Measurements from ENCODE around the gene MAP3K3.

The MAP3K3 gene

DNA sequence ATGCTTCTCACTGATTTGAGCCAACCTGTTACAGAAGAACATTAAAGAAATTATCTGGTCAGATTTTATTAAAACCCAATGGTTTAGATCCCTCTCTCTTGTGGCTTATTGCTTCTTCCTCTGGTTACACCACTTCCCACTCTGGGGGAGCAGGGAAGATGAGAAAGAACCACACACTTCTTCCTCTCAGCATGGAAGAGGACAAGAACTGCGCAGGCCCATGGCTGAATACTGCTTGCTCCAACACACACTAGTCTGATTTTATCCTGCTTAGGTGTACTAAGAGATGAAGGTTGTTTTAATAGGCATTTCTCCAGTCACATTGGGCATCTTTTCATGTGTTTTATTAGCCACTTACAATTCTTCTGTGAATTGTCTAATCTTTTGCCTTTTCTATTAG, 27.6 kb downstream of the MAP3K3 start:
- Histone ChIP-seq H3K4me1 (ENCODE audit: control insufficient read depth, insufficient read depth, low read length, unreplicated experiment) (no peaks in the 10 kb centered on the region), H3K27me3 (ENCODE audit: insufficient read depth, low read length) (no peaks in the 10 kb centered on the region), H3K27ac (ENCODE audit: low read depth, low read length) (no peak overlapping the region), H3K36me3 (ENCODE audit: insufficient read depth, low read length) (peaks cover 6% of the 10 kb centered on the region; the same call in 1 of the 2 replicates), H3K79me2 (ENCODE audit: control insufficient read depth, insufficient read depth, low read length, unreplicated experiment) (no peaks in the 10 kb centered on the region), H3K4me3 (ENCODE audit: low read depth, low read length) (no peak overlapping the region), H2AFZ (ENCODE audit: low read length, unreplicated experiment) (no peak overlapping the region)

GRCh38 chr17:63652106-63652505, 29.9 kb downstream of the MAP3K3 start:
- H3K4me3 ChIP-seq (ENCODE audit: low read depth, low read length), result no peak overlapping the region
- no peak overlapping the region for H2AFZ ChIP-seq (ENCODE audit: low read length, unreplicated experiment)
- H3K27me3 ChIP-seq (ENCODE audit: insufficient read depth, low read length), result no peaks in the 10 kb centered on the region
- H3K4me1 ChIP-seq (ENCODE audit: control insufficient read depth, insufficient read depth, low read length, unreplicated experiment), result no peaks in the 10 kb centered on the region
- 0 out of 2 replicates have a peak, but pooled peaks cover 3% of the 10 kb centered on the region for H3K36me3 ChIP-seq (ENCODE audit: insufficient read depth, low read length)
- no peak overlapping the region for H3K27ac ChIP-seq (ENCODE audit: low read depth, low read length)
- no peaks in the 10 kb centered on the region for H3K79me2 ChIP-seq (ENCODE audit: control insufficient read depth, insufficient read depth, low read length, unreplicated experiment)

DNA sequence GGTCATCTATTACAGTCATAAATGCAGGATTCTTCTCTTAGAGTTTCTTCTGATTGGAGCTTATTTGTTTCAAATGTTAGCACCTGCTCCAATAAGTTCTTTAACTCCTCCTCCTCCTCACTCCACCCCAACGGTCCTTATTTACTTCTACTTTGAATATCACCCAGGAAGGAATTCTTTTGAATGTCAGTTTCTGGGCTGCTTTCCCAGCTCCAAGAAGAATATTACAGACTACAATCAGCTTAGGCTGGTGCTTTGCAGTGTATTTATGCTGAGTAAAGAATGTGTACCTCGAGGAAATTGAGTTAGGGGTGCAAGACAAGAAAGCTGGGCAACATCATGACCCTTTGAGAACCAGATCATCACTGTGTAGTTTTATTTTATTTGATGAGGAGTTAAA, 30.8 kb downstream of the MAP3K3 start:
- Histone ChIP-seq H3K79me2 (ENCODE audit: control insufficient read depth, insufficient read depth, low read length, unreplicated experiment) (no peaks in the 10 kb centered on the region), H3K4me3 (ENCODE audit: low read depth, low read length) (no peak overlapping the region), H3K4me1 (ENCODE audit: control insufficient read depth, insufficient read depth, low read length, unreplicated experiment) (no peaks in the 10 kb centered on the region), H3K27ac (ENCODE audit: low read depth, low read length) (no peak overlapping the region), H3K27me3 (ENCODE audit: insufficient read depth, low read length) (no peaks in the 10 kb centered on the region), H3K36me3 (ENCODE audit: insufficient read depth, low read length) (0 out of 2 replicates have a peak, but pooled peaks cover 3% of the 10 kb centered on the region), H2AFZ (ENCODE audit: low read length, unreplicated experiment) (no peak overlapping the region)

DNA sequence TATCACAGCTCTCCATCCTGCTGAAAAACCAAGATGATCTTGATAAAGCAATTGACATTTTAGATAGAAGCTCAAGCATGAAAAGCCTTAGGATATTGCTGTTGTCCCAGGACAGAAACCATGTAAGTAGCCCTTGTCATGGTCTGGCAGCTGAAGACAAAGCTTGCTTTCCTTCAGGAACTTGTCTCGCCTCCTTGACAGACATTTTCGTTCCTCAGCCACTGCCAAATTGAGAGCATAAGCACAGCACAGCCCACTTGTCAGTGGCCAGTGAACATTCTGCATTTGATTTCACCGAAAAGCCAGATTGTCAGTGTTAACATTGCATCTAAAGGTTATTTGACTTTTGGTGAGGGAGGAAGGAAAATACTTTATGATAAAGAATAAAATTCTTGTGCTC, 35.6 kb downstream of the MAP3K3 start:
- Histone ChIP-seq H3K27ac (ENCODE audit: low read depth, low read length) (no peak overlapping the region), H2AFZ (ENCODE audit: low read length, unreplicated experiment) (no peak overlapping the region), H3K79me2 (ENCODE audit: control insufficient read depth, insufficient read depth, low read length, unreplicated experiment) (no peaks in the 10 kb centered on the region), H3K4me3 (ENCODE audit: low read depth, low read length) (no peak overlapping the region), H3K36me3 (ENCODE audit: insufficient read depth, low read length) (0 out of 2 replicates have a peak, but pooled peaks cover 3% of the 10 kb centered on the region), H3K4me1 (ENCODE audit: control insufficient read depth, insufficient read depth, low read length, unreplicated experiment) (no peaks in the 10 kb centered on the region), H3K27me3 (ENCODE audit: insufficient read depth, low read length) (no peaks in the 10 kb centered on the region)

DNA sequence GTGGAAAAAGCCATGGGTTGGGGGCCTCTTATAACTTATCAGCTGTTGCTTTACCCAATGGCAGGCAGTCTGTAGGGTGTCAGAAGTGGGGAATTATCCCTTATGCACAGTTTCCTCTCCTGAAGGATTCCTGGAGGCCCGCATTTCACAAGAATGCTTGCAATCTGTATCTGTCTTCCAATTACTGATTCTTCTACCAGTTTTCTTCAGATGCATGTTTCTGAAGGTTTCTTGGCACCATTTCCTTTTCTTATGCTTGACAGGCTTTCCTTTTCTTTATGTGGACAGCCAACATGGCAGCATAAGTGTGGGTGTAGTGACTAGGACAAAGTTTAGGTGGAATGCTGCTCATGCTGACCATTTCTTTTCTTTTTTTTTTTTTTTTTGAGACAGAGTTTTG, 36.1 kb downstream of the MAP3K3 start:
- Histone ChIP-seq H3K27me3 (ENCODE audit: insufficient read depth, low read length) (no peaks in the 10 kb centered on the region), H3K79me2 (ENCODE audit: control insufficient read depth, insufficient read depth, low read length, unreplicated experiment) (no peaks in the 10 kb centered on the region), H2AFZ (ENCODE audit: low read length, unreplicated experiment) (no peak overlapping the region), H3K4me3 (ENCODE audit: low read depth, low read length) (no peak overlapping the region), H3K27ac (ENCODE audit: low read depth, low read length) (no peak overlapping the region), H3K36me3 (ENCODE audit: insufficient read depth, low read length) (no peaks in the 10 kb centered on the region), H3K4me1 (ENCODE audit: control insufficient read depth, insufficient read depth, low read length, unreplicated experiment) (no peaks in the 10 kb centered on the region)

- Histone ChIP-seq H3K79me2 (ENCODE audit: control insufficient read depth, insufficient read depth, low read length, unreplicated experiment) (no peaks in the 10 kb centered on the region), H3K27me3 (ENCODE audit: insufficient read depth, low read length) (no peaks in the 10 kb centered on the region), H3K4me3 (ENCODE audit: low read depth, low read length) (no peak overlapping the region), H3K27ac (ENCODE audit: low read depth, low read length) (no peak overlapping the region), H3K36me3 (ENCODE audit: insufficient read depth, low read length) (no peaks in the 10 kb centered on the region), H2AFZ (ENCODE audit: low read length, unreplicated experiment) (no peak overlapping the region), H3K4me1 (ENCODE audit: control insufficient read depth, insufficient read depth, low read length, unreplicated experiment) (no peaks in the 10 kb centered on the region)
Measured at GRCh38 chr17:63659850-63660249, 37.6 kb downstream of the MAP3K3 start.

GRCh38 chr17:63665527-63666214, 43.5 kb downstream of the MAP3K3 start:
- Histone ChIP-seq H3K4me1 (ENCODE audit: control insufficient read depth, insufficient read depth, low read length, unreplicated experiment) (no peaks in the 10 kb centered on the region), H3K79me2 (ENCODE audit: control insufficient read depth, insufficient read depth, low read length, unreplicated experiment) (no peaks in the 10 kb centered on the region), H3K27ac (ENCODE audit: low read depth, low read length) (no peak overlapping the region), H3K36me3 (ENCODE audit: insufficient read depth, low read length) (no peaks in the 10 kb centered on the region), H2AFZ (ENCODE audit: low read length, unreplicated experiment) (no peak overlapping the region), H3K4me3 (ENCODE audit: low read depth, low read length) (no peak overlapping the region), H3K27me3 (ENCODE audit: insufficient read depth, low read length) (no peaks in the 10 kb centered on the region)

- Histone ChIP-seq H3K27me3 (ENCODE audit: insufficient read depth, low read length) (no peaks in the 10 kb centered on the region), H3K36me3 (ENCODE audit: insufficient read depth, low read length) (no peaks in the 10 kb centered on the region), H3K27ac (ENCODE audit: low read depth, low read length) (no peak overlapping the region), H2AFZ (ENCODE audit: low read length, unreplicated experiment) (no peak overlapping the region), H3K4me1 (ENCODE audit: control insufficient read depth, insufficient read depth, low read length, unreplicated experiment) (peaks cover 26% of the 10 kb centered on the region), H3K79me2 (ENCODE audit: control insufficient read depth, insufficient read depth, low read length, unreplicated experiment) (no peaks in the 10 kb centered on the region), H3K4me3 (ENCODE audit: low read depth, low read length) (no peak overlapping the region)
Measured at GRCh38 chr17:63672856-63673255, 50.6 kb downstream of the MAP3K3 start.

- H3K4me3 ChIP-seq (ENCODE audit: low read depth, low read length), result peak overlapping the region; percentile 45
- H3K4me1 ChIP-seq (ENCODE audit: control insufficient read depth, insufficient read depth, low read length, unreplicated experiment), result peaks cover 26% of the 10 kb centered on the region
- peak overlapping the region; percentile 45 for H2AFZ ChIP-seq (ENCODE audit: low read length, unreplicated experiment)
- H3K36me3 ChIP-seq (ENCODE audit: insufficient read depth, low read length), result no peaks in the 10 kb centered on the region
- H3K79me2 ChIP-seq (ENCODE audit: control insufficient read depth, insufficient read depth, low read length, unreplicated experiment), result no peaks in the 10 kb centered on the region
- peak overlapping the region; percentile 59 for H3K27ac ChIP-seq (ENCODE audit: low read depth, low read length)
- H3K27me3 ChIP-seq (ENCODE audit: insufficient read depth, low read length), result no peaks in the 10 kb centered on the region
Measured at GRCh38 chr17:63675231-63675606, 53.0 kb downstream of the MAP3K3 start.

GRCh38 chr17:63675607-63676546, 53.7 kb downstream of the MAP3K3 start:
- Histone ChIP-seq H3K27me3 (ENCODE audit: insufficient read depth, low read length) (no peaks in the 10 kb centered on the region), H3K27ac (ENCODE audit: low read depth, low read length) (peak overlapping the region; percentile 59), H3K4me1 (ENCODE audit: control insufficient read depth, insufficient read depth, low read length, unreplicated experiment) (peaks cover 26% of the 10 kb centered on the region), H3K4me3 (ENCODE audit: low read depth, low read length) (peak overlapping the region; percentile 45), H3K79me2 (ENCODE audit: control insufficient read depth, insufficient read depth, low read length, unreplicated experiment) (no peaks in the 10 kb centered on the region), H2AFZ (ENCODE audit: low read length, unreplicated experiment) (peak overlapping the region; percentile 45), H3K36me3 (ENCODE audit: insufficient read depth, low read length) (no peaks in the 10 kb centered on the region)
